Measurements from ENCODE around the gene CNRIP1. TPM values are rescaled to one million over a fixed set of nuclear protein-coding genes. Genes with fewer than 3 reads are reported as not detected.
"Not testable (repeated sequence)": the region's sequence is repeated elsewhere in the genome, so short reads cannot be mapped to it uniquely, and the experiment has no call there.

The CNRIP1 gene
- total RNA-seq, 1 donor from 2014 or later = 9.3 TPM

- ATAC-seq (ENCODE audit: poor library complexity) (no peak), DNase-seq (no peak)
- intact Hi-C loops (cut with DNase I) = no loop called here
Measured at GRCh38 chr2:68344031-68344430, 24.3 kb upstream of the CNRIP1 start.

- no peak for DNase-seq
- no peak for ATAC-seq (ENCODE audit: poor library complexity)
- intact Hi-C loops (cut with DNase I) = no loop called here
Measured at GRCh38 chr2:68342470-68342869, 22.7 kb upstream of the CNRIP1 start.

- no peak for DNase-seq
- intact Hi-C loops (cut with DNase I) = no loop called here
- ATAC-seq (ENCODE audit: poor library complexity) = no peak
Measured at GRCh38 chr2:68341583-68341982, 21.8 kb upstream of the CNRIP1 start.

- intact Hi-C loops (cut with DNase I) = no loop called here
- ATAC-seq (ENCODE audit: poor library complexity) (no peak), DNase-seq (no peak)
Measured at GRCh38 chr2:68341062-68341329, 21.2 kb upstream of the CNRIP1 start.

- intact Hi-C loops (cut with DNase I) = no loop called here
- DNase-seq = no peak
Measured at GRCh38 chr2:68340226-68341061, 20.7 kb upstream of the CNRIP1 start.

GRCh38 chr2:68336192-68336591, 16.4 kb upstream of the CNRIP1 start:
- no peak for ATAC-seq (ENCODE audit: poor library complexity)
- DNase-seq = no peak
- intact Hi-C loops (cut with DNase I) = no loop called here

More at GRCh38 chr2:68340226-68341061, 20.7 kb upstream of the CNRIP1 start:
- ATAC-seq (ENCODE audit: poor library complexity) = no peak

- ATAC-seq (ENCODE audit: poor library complexity) (no peak), DNase-seq (no peak)
- intact Hi-C loops (cut with DNase I) = no loop called here
Measured at GRCh38 chr2:68333931-68334330, 14.2 kb upstream of the CNRIP1 start.

- intact Hi-C loops (cut with DNase I) = no loop called here
Measured at GRCh38 chr2:68333009-68333408, 13.3 kb upstream of the CNRIP1 start.

GRCh38 chr2:68330691-68331090, 10.9 kb upstream of the CNRIP1 start:
- intact Hi-C loops (cut with DNase I) = no loop called here
- ATAC-seq (ENCODE audit: poor library complexity) (no peak), DNase-seq (no peak)

More at GRCh38 chr2:68333009-68333408, 13.3 kb upstream of the CNRIP1 start:
- ATAC-seq (ENCODE audit: poor library complexity) = no peak
- DNase-seq = no peak

GRCh38 chr2:68328901-68329300, 9.2 kb upstream of the CNRIP1 start:
- no peak for ATAC-seq (ENCODE audit: poor library complexity)
- intact Hi-C loops (cut with DNase I) = no loop called here
- DNase-seq = no peak

- ATAC-seq (ENCODE audit: poor library complexity) (no peak), DNase-seq (no peak)
- intact Hi-C loops (cut with DNase I) = no loop called here
Measured at GRCh38 chr2:68325056-68325455, 5.3 kb upstream of the CNRIP1 start.

- DNase-seq (no peak), ATAC-seq (ENCODE audit: poor library complexity) (no peak)
- intact Hi-C loops (cut with DNase I) = no loop called here
Measured at GRCh38 chr2:68320118-68320641, 431 bp upstream of the CNRIP1 start.

- peak; percentile 54 for DNase-seq
- intact Hi-C loops (cut with DNase I) = no loop called here
- peak; percentile 70 for ATAC-seq (ENCODE audit: poor library complexity)
Measured at GRCh38 chr2:68318914-68319397, 793 bp downstream of the CNRIP1 start.

GRCh38 chr2:68317971-68318913, 1.5 kb downstream of the CNRIP1 start:
- intact Hi-C loops (cut with DNase I) = no loop called here
- ATAC-seq (ENCODE audit: poor library complexity) = peak; percentile 27
- DNase-seq = peak; percentile 42

GRCh38 chr2:68316111-68316510, 3.6 kb downstream of the CNRIP1 start:
- no peak for DNase-seq
- intact Hi-C loops (cut with DNase I) = no loop called here

GRCh38 chr2:68311033-68311432, 8.7 kb downstream of the CNRIP1 start:
- ATAC-seq (ENCODE audit: poor library complexity) (no peak), DNase-seq (no peak)
- intact Hi-C loops (cut with DNase I) = no loop called here

More at GRCh38 chr2:68316111-68316510, 3.6 kb downstream of the CNRIP1 start:
- no peak for ATAC-seq (ENCODE audit: poor library complexity)

GRCh38 chr2:68309426-68309825, 10.3 kb downstream of the CNRIP1 start:
- intact Hi-C loops (cut with DNase I) = no loop called here
- no peak for DNase-seq
- no peak for ATAC-seq (ENCODE audit: poor library complexity)

- intact Hi-C loops (cut with DNase I); ATAC-seq (ENCODE audit: poor library complexity); DNase-seq: not testable (repeated sequence)
Measured at GRCh38 chr2:68303902-68304272, 15.9 kb downstream of the CNRIP1 start.
